ENCODE measurements around the gene RAB1B. TPM values are rescaled to one million over a fixed set of nuclear protein-coding genes. Genes with fewer than 3 reads are reported as not detected.
A peak's percentile ranks its signal among the peaks of the same experiment; 100 is the strongest.

RAB1B gene
- total RNA-seq, 1 donor from 2014 or later: 120 TPM

GRCh38 chr11:66312549-66313320, 44.3 kb downstream of the RAB1B start:
- Histone ChIP-seq H3K79me2 (ENCODE audit: insufficient read depth, low read length) (peaks cover 32% of the 10 kb centered on the region), H3K27ac (ENCODE audit: low read depth, low read length) (peak overlapping the region; percentile 90), H3K36me3 (ENCODE audit: insufficient read depth, low read length) (no peaks in the 10 kb centered on the region), H3K9me3 (ENCODE audit: insufficient read depth, low read depth, low read length) (no peaks in the 10 kb centered on the region), H3K9ac (ENCODE audit: low read length) (peak overlapping the region; percentile 80), H4K20me1 (ENCODE audit: insufficient read depth, low read length) (peaks cover 15% of the 10 kb centered on the region), H2AFZ (ENCODE audit: low read depth, low read length) (peak overlapping the region; percentile 93), H3K4me1 (ENCODE audit: insufficient read depth, low read length) (peaks cover 42% of the 10 kb centered on the region), H3K4me2 (ENCODE audit: low read length) (peak overlapping the region; percentile 92), H3K4me3 (ENCODE audit: insufficient read depth, low read depth, low read length) (peak overlapping the region; percentile 65), H3K27me3 (ENCODE audit: insufficient read depth, low read length) (no peaks in the 10 kb centered on the region)
- Mint-ChIP-seq H3K27ac (ENCODE audit: unreplicated experiment) (peak overlapping the region; percentile 95), H3K4me1 (ENCODE audit: low read depth, unreplicated experiment) (peaks cover 21% of the 10 kb centered on the region), H3K27me3 (ENCODE audit: low read depth, unreplicated experiment) (peaks cover 6% of the 10 kb centered on the region), H3K36me3 (ENCODE audit: low read depth, unreplicated experiment) (no peaks in the 10 kb centered on the region), H3K4me3 (ENCODE audit: unreplicated experiment) (peak overlapping the region; percentile 91), H3K9me3 (ENCODE audit: unreplicated experiment) (no peaks in the 10 kb centered on the region)
- TF ChIP-seq EZH2 (IDR thresholded peaks at IDR 0.05; ENCODE audit: insufficient read depth, low read length) (no peak), CTCF (IDR thresholded peaks at IDR 0.05; ENCODE audit: insufficient read depth, low read depth, low read length) (no peak)
- DNase-seq (ENCODE audit: low read depth) (peak; percentile 94), FAIRE-seq (peak; percentile 20)

GRCh38 chr11:66313321-66314185, 45.1 kb downstream of the RAB1B start:
- H4K20me1 ChIP-seq (ENCODE audit: insufficient read depth, low read length): peaks cover 15% of the 10 kb centered on the region
- H3K4me1 Mint-ChIP-seq (ENCODE audit: low read depth, unreplicated experiment): peaks cover 27% of the 10 kb centered on the region
- H3K4me3 ChIP-seq (ENCODE audit: insufficient read depth, low read depth, low read length): peak overlapping the region; percentile 48
- H3K9ac ChIP-seq (ENCODE audit: low read length): peak overlapping the region; percentile 80
- H3K36me3 ChIP-seq (ENCODE audit: insufficient read depth, low read length): no peaks in the 10 kb centered on the region
- H3K9me3 Mint-ChIP-seq (ENCODE audit: unreplicated experiment): peaks cover 1% of the 10 kb centered on the region
- H3K27me3 Mint-ChIP-seq (ENCODE audit: low read depth, unreplicated experiment): peaks cover 4% of the 10 kb centered on the region
- peaks cover under 1% of the 10 kb centered on the region for H3K36me3 Mint-ChIP-seq (ENCODE audit: low read depth, unreplicated experiment)
- peak overlapping the region; percentile 75 for H2AFZ ChIP-seq (ENCODE audit: low read depth, low read length)
- peak overlapping the region; percentile 90 for H3K27ac ChIP-seq (ENCODE audit: low read depth, low read length)
- DNase-seq (ENCODE audit: low read depth): no peak
- no peaks in the 10 kb centered on the region for H3K27me3 ChIP-seq (ENCODE audit: insufficient read depth, low read length)
- peak overlapping the region; percentile 86 for H3K27ac Mint-ChIP-seq (ENCODE audit: unreplicated experiment)
- H3K4me2 ChIP-seq (ENCODE audit: low read length): peak overlapping the region; percentile 81
- H3K9me3 ChIP-seq (ENCODE audit: insufficient read depth, low read depth, low read length): no peaks in the 10 kb centered on the region
- peaks cover 50% of the 10 kb centered on the region for H3K4me1 ChIP-seq (ENCODE audit: insufficient read depth, low read length)
- H3K79me2 ChIP-seq (ENCODE audit: insufficient read depth, low read length): peaks cover 32% of the 10 kb centered on the region
- FAIRE-seq: no peak
- TF ChIP-seq CTCF (IDR thresholded peaks at IDR 0.05; ENCODE audit: insufficient read depth, low read depth, low read length) (no peak), EZH2 (IDR thresholded peaks at IDR 0.05; ENCODE audit: insufficient read depth, low read length) (no peak)
- H3K4me3 Mint-ChIP-seq (ENCODE audit: unreplicated experiment): peak overlapping the region; percentile 74

Measured in astrocyte (in vitro differentiated cells and primary cell).